HG03575 (cell line): ENCODE measurements around the gene ABI3BP.

Source experiments
- ATAC-seq: cut with Tn5 transposase; IDR thresholded peaks from one replicate; pipeline ENCODE4 v1.9.1; 2021; ENCODE audit not compliant: unreplicated experiment, insufficient number of reproducible peaks, low FRiP score; ENCODE audit errors: extremely low read depth

ABI3BP gene

GRCh38 chr3:100717637-100718487 lies 275.4 kb downstream of the ABI3BP start:
- no peak for ATAC-seq

DNA sequence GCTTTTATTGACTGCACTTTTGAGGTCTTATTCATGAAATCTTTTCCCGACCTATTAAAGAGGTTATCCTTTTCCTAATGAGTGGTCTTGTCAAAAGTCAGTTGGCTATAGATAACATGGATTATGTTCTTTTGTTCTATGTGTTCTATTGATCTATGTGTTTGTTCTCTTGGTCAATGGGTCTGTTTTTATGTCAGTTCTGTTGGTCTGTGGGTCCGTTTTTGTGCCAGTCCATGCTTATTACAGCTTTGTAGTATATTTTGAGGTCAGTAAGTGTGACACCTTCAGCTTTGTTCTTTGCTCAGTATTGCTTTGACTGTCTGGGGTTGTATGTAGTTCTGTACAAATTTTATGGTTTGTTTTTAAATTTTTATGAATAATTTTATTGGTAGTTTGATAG lies 276.2 kb downstream of the ABI3BP start:
- no peak for ATAC-seq

- ATAC-seq = no peak
These were observed 278.0 kb downstream of the ABI3BP start for GRCh38 chr3:100715176-100715575.

- peak; percentile 29 for ATAC-seq
These were observed 282.8 kb downstream of the ABI3BP start for GRCh38 chr3:100710261-100710968.

DNA sequence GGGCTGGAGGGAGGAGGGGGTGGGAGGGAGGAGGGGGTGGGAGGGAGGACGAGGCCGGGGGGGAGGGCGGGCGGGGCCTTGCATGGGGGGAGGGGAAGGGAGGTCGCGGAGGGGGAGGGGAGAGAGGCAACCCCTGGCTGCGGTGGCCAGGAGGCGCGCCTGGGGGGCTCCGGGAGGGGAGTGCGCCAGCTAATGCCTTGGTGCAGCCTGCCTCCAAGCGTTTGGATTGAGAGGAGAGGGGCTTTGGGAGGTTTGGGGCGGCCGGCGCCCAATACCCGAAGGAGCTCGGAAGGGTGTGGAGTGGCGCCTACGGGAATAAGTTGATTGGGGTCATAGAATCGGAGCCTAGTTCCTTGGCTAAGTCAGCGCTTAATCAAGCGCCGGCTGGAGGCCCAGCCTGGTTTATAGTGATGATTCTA lies 283.4 kb downstream of the ABI3BP start:
- ATAC-seq = no peak

GRCh38 chr3:100708989-100709841 lies 284.0 kb downstream of the ABI3BP start, which contains the start of gene TFG:
Gene TFG (plus strand): TSS chr3:100709494. CDS start chr3:100713686, 4,192 bp downstream.
- peak; percentile 83 for ATAC-seq

DNA sequence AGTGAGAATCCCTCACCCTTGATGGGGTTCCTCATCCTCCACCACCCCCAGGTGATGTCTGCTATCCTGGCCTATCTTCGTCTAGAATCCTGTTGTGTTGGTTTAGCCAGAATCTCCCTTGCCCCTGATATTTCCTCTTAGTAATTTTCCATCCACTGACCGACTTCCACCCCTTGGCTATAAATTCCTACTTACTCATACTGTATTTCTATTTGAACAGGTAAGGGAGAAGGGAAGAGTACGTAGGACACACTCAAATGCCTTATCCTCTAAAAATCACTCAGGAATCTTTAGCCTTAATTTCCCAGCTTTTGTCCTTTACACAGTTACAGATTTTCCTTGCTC lies 284.6 kb downstream of the ABI3BP start:
- no peak for ATAC-seq

- no peak for ATAC-seq
These were observed 286.9 kb downstream of the ABI3BP start for GRCh38 chr3:100706365-100706764.

- no peak for ATAC-seq
These were observed 289.4 kb downstream of the ABI3BP start for GRCh38 chr3:100703865-100704264.

GRCh38 chr3:100702980-100703345 lies 290.3 kb downstream of the ABI3BP start:
- ATAC-seq = no peak

DNA sequence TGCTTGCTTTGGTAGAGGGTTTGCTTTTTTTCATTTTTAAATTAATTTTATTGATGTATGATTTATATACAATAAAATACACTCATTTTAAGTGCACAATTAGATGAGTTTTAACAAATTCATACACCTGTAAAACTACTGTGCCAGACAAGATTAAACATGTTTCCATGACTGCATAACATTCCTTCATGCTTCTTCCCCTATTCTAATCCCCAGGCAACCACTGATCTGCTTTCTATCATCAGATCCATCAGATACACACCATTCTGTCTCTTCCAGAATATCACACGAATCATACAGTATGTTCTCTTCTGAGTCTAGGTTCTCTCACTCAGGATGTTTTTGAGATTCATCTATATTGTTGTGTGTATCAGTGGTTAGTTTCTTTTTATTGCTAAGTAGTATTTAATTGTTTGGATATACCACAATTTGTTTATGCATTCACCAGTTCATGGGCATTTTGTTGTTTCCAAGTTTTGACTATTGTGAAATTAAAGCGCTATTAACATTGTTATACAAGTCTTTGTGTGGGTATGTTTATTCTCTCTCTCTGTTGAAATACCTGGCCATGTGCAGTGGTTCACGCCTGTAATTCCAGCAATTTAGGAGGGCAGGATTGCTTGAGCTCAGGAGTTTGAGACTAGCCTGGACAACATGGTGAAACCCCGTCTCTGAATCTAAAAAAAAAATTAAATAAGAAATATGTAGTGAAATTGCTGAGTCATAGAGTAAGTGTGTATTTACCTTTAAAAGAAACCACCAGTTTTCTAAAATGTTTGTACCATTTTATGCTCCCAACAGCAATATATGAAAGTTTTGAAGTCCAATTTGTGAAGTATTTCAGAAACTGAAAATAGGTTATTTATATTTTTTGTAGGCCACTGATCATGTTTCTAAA lies 290.9 kb downstream of the ABI3BP start:
- ATAC-seq = no peak

GRCh38 chr3:100700708-100701107 lies 292.5 kb downstream of the ABI3BP start:
- ATAC-seq = no peak
